ENCODE measurements around the gene LRIG1. TPM values are rescaled to one million over a fixed set of nuclear protein-coding genes. Genes with fewer than 3 reads are reported as not detected.

The LRIG1 gene
- total RNA-seq, 1 experiment from 2014 or later: 17.2 TPM

GRCh38 chr3:66434726-66435125 lies 66.1 kb downstream of the LRIG1 start:
- Mint-ChIP-seq H3K9me3 (ENCODE audit: unreplicated experiment) (no peaks in the 10 kb centered on the region), H3K27me3 (ENCODE audit: insufficient read depth, unreplicated experiment) (no peaks in the 10 kb centered on the region), H3K27ac (ENCODE audit: low read depth, unreplicated experiment) (no peak overlapping the region), H3K4me3 (ENCODE audit: unreplicated experiment) (no peak overlapping the region), H3K36me3 (ENCODE audit: insufficient read depth, unreplicated experiment) (no peaks in the 10 kb centered on the region), H3K4me1 (ENCODE audit: insufficient read depth, unreplicated experiment) (peaks cover 26% of the 10 kb centered on the region)
- DNase-seq (ENCODE audit: unreplicated experiment): no peak
- BruUV-seq (replicated peaks): no TSS peak
- POLR2A ChIA-PET: no interaction called here
- intact Hi-C loops (cut with micrococcal nuclease): no loop called here
- TF ChIP-seq CTCF (IDR thresholded peaks at IDR 0.05; ENCODE audit: unreplicated experiment): no peak
- CTCF ChIA-PET: interaction anchor here (3.2 kb wide), 1 partner anchor 27 kb away, joined by 12 read pairs; no protein-coding TSS in a partner anchor

GRCh38 chr3:66433522-66433782 lies 67.4 kb downstream of the LRIG1 start:
- Mint-ChIP-seq H3K36me3 (ENCODE audit: insufficient read depth, unreplicated experiment) (no peaks in the 10 kb centered on the region), H3K27me3 (ENCODE audit: insufficient read depth, unreplicated experiment) (no peaks in the 10 kb centered on the region), H3K9me3 (ENCODE audit: unreplicated experiment) (no peaks in the 10 kb centered on the region), H3K27ac (ENCODE audit: low read depth, unreplicated experiment) (no peak overlapping the region), H3K4me1 (ENCODE audit: insufficient read depth, unreplicated experiment) (peaks cover 39% of the 10 kb centered on the region), H3K4me3 (ENCODE audit: unreplicated experiment) (no peak overlapping the region)
- CTCF ChIA-PET: interaction anchor here (3.2 kb wide), 1 partner anchor 26 kb away, joined by 12 read pairs; no protein-coding TSS in a partner anchor
- POLR2A ChIA-PET: no interaction called here
- no peak for TF ChIP-seq CTCF (IDR thresholded peaks at IDR 0.05; ENCODE audit: unreplicated experiment)
- intact Hi-C loops (cut with micrococcal nuclease): no loop called here
- no peak for DNase-seq (ENCODE audit: unreplicated experiment)
- no TSS peak for BruUV-seq (replicated peaks)

- Mint-ChIP-seq H3K27me3 (ENCODE audit: insufficient read depth, unreplicated experiment) (no peaks in the 10 kb centered on the region), H3K4me1 (ENCODE audit: insufficient read depth, unreplicated experiment) (peaks cover 44% of the 10 kb centered on the region), H3K4me3 (ENCODE audit: unreplicated experiment) (no peak overlapping the region), H3K9me3 (ENCODE audit: unreplicated experiment) (no peaks in the 10 kb centered on the region), H3K27ac (ENCODE audit: low read depth, unreplicated experiment) (no peak overlapping the region), H3K36me3 (ENCODE audit: insufficient read depth, unreplicated experiment) (no peaks in the 10 kb centered on the region)
- intact Hi-C loops (cut with micrococcal nuclease): no loop called here
- BruUV-seq (replicated peaks): no TSS peak
- no peak for TF ChIP-seq CTCF (IDR thresholded peaks at IDR 0.05; ENCODE audit: unreplicated experiment)
- no peak for DNase-seq (ENCODE audit: unreplicated experiment)
- CTCF ChIA-PET: interaction anchor here (0.5 to 3.2 kb wide), 3 partner anchors 25 to 73 kb away, joined by 3 to 12 read pairs (median 3); no protein-coding TSS in a partner anchor
- POLR2A ChIA-PET: no interaction called here
Observed at GRCh38 chr3:66432767-66433521, 67.9 kb downstream of the LRIG1 start.

- intact Hi-C loops (cut with micrococcal nuclease): no loop called here
- ChIA-PET CTCF (interaction anchor here (0.5 to 3.2 kb wide), 5 partner anchors 24 to 383 kb away, joined by 3 to 12 read pairs (median 3); no protein-coding TSS in a partner anchor), POLR2A (no interaction called here)
- Mint-ChIP-seq H3K27ac (ENCODE audit: low read depth, unreplicated experiment) (peak overlapping the region; percentile 93), H3K27me3 (ENCODE audit: insufficient read depth, unreplicated experiment) (no peaks in the 10 kb centered on the region), H3K4me1 (ENCODE audit: insufficient read depth, unreplicated experiment) (peaks cover 45% of the 10 kb centered on the region), H3K4me3 (ENCODE audit: unreplicated experiment) (no peak overlapping the region), H3K36me3 (ENCODE audit: insufficient read depth, unreplicated experiment) (no peaks in the 10 kb centered on the region), H3K9me3 (ENCODE audit: unreplicated experiment) (no peaks in the 10 kb centered on the region)
- no TSS peak for BruUV-seq (replicated peaks)
- TF ChIP-seq CTCF (IDR thresholded peaks at IDR 0.05; ENCODE audit: unreplicated experiment): no peak
- DNase-seq (ENCODE audit: unreplicated experiment): no peak
Observed at GRCh38 chr3:66432041-66432766, 68.6 kb downstream of the LRIG1 start.

Data from MCF 10A (cell line).